Lower leg skin (tissue), 4 donors: ENCODE measurements around the gene KANK4. TPM values are rescaled to one million over a fixed set of nuclear protein-coding genes. Genes with fewer than 3 reads are reported as not detected.

Source experiments
- DNase-seq, 2 donors: peaks; one replicate each; pipeline ENCODE4 v3.0.0-alpha.2; 2019; ENCODE audit warnings: low spot score in 2 of 2
- H3K4me3 ChIP-seq: fragments of 200-600 bp; sonication (generic); 2 replicates; pipeline ENCODE4 v1.5.1; 2017; ENCODE audit warnings: mild to moderate bottlenecking, low read depth; ENCODE audit not compliant: poor library complexity, severe bottlenecking
- POLR2A ChIP-seq, 2 donors: fragments of 450-650 bp; IDR thresholded peaks; one replicate each; pipeline ENCODE4 v1.6.1; 2016 to 2017; ENCODE audit warnings: antibody characterized with exemption in 2 of 2, mild to moderate bottlenecking in 1 of 2, moderate library complexity in 1 of 2
- WGBS, 2 donors: methylation state at CpG; one replicate each; pipeline ENCODE4 v1.1.5; 2018; 5-methylcytosine and 5-hydroxymethylcytosine counted together
- intact Hi-C: fragments of 100-400 bp; cut with DNase I; formaldehyde crosslinking; loops from one replicate; pipeline ENCODE4 v1.15.0; 2023; ENCODE audit warnings: low total_unique reads
- total RNA-seq, 4 donors: library from RNA; depleted of rRNA; stranded (reverse); fragments of >200 nt; gene quantifications; one replicate each; pipeline ENCODE4 v1.1.0, GENCODE V29; 2016
- TF ChIP-seq, protein P1 (sequence below), 3 donors: fragments of 450-650 bp; IDR thresholded peaks; one replicate each; pipeline ENCODE4 v1.5.1; 2016; ENCODE audit warnings: antibody characterized with exemption in 3 of 3, mild to moderate bottlenecking in 3 of 3, moderate library complexity in 2 of 3

KANK4 gene
- total RNA-seq, 4 donors from 2014 or later = 0.21 to 1.5 (median 0.72) TPM

DNA sequence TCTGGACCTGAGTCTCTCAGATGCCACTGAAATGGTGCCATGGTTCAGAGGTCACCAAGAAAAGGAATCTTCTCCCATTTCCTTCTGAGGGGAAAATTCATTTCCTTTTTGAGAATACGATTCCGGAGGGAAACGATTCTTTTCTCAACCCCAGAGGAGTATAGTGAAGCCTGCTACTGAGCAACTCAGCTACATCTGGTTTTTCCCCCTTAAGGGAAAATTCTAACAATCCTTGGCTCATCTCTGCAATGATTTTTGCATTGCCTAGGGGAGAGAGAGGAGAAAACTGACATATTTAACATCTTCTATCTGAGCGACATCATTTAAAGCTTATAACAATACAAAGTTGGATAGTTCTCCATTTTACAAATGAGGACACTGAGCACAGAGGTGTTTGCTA is 22.4 kb upstream of the KANK4 start:
- TF ChIP-seq, protein P1, sequence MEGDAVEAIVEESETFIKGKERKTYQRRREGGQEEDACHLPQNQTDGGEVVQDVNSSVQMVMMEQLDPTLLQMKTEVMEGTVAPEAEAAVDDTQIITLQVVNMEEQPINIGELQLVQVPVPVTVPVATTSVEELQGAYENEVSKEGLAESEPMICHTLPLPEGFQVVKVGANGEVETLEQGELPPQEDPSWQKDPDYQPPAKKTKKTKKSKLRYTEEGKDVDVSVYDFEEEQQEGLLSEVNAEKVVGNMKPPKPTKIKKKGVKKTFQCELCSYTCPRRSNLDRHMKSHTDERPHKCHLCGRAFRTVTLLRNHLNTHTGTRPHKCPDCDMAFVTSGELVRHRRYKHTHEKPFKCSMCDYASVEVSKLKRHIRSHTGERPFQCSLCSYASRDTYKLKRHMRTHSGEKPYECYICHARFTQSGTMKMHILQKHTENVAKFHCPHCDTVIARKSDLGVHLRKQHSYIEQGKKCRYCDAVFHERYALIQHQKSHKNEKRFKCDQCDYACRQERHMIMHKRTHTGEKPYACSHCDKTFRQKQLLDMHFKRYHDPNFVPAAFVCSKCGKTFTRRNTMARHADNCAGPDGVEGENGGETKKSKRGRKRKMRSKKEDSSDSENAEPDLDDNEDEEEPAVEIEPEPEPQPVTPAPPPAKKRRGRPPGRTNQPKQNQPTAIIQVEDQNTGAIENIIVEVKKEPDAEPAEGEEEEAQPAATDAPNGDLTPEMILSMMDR (IDR thresholded peaks at IDR 0.05) = no peak
- TF ChIP-seq POLR2A (IDR thresholded peaks at IDR 0.05) = no peak
- 56 to 59% methylated on average over 4 of the region's 4 CpGs for WGBS, 2 donors
- intact Hi-C loops = no loop called here

DNA sequence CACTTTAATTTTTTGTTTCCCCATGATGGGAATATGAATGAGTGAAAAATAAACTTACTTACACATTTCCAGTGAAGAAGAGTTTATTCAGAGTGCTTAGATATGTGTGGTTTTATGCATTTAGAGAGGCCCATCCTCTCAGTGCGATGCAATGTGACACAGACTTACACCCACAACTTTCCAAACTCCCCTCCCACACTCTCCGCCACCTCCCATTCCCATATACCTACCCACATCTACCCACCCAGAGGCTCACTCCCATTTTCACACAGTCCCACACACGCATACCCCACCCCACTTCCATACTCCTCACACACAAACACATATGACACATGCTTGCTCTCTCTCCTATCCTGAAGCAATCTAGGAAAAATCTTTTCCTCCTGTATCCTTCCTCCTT is 21.9 kb upstream of the KANK4 start:
- no peak overlapping the region for H3K4me3 ChIP-seq
- 88 to 94% methylated on average over 3 of the region's 3 CpGs for WGBS, 2 donors
- DNase-seq = no peak
- intact Hi-C loops = no loop called here
- TF ChIP-seq POLR2A (IDR thresholded peaks at IDR 0.05) = no peak
- TF ChIP-seq, protein P1 (IDR thresholded peaks at IDR 0.05) = no peak

More for the DNA sequence above, 22.4 kb upstream of the KANK4 start:
- H3K4me3 ChIP-seq = no peak overlapping the region
- DNase-seq = no peak

DNA sequence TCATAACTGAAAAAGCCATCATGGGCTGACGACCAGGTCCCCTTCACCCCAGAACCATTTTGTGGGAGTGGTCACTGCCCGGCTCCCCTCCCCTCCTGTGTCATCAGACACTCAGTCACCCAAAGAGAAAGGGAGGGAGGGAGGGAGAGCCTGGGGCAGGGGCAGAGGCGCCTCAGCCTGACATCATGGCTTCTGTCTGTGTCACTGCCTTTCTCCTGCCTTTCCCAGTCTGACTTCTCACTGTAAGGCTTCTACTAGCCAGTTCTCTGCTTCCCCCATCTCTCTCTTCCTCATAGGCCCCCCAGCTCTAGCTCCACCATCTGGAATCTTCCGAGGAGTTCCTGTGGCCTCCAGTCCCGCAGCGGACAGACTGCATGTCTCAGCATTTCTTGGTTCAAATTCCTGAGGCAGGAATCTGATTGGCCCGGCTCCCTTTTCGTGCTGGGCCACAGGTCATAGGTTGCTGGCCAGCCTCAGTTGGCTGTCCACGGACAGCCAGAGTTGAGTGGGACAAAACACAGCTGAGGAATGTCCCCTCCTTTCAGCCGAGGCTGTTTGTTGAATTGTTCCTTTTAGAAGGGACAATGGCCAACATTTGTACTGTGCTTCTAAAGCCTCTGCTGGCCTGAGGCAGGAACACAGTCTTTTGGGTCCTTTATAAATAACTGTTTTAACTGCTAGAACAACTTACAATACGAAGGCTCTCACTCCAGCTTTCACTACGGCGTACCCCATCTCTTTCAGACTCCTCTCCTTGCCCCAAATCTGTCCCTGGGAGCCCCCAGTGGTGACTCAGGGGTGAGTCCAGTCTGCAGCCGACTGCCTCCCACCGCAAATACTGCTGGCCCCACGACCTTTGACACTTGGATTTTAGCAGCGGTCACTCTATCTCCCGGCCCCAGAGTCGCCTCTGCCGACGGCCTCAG is 18.7 kb upstream of the KANK4 start:
- TF ChIP-seq, protein P1 (IDR thresholded peaks at IDR 0.05) = no peak
- TF ChIP-seq POLR2A (IDR thresholded peaks at IDR 0.05) = no peak
- intact Hi-C loops = no loop called here
- DNase-seq = no peak
- WGBS, 2 donors = 57 to 71% methylated on average over 21 of the region's 21 CpGs
- no peak overlapping the region for H3K4me3 ChIP-seq

DNA sequence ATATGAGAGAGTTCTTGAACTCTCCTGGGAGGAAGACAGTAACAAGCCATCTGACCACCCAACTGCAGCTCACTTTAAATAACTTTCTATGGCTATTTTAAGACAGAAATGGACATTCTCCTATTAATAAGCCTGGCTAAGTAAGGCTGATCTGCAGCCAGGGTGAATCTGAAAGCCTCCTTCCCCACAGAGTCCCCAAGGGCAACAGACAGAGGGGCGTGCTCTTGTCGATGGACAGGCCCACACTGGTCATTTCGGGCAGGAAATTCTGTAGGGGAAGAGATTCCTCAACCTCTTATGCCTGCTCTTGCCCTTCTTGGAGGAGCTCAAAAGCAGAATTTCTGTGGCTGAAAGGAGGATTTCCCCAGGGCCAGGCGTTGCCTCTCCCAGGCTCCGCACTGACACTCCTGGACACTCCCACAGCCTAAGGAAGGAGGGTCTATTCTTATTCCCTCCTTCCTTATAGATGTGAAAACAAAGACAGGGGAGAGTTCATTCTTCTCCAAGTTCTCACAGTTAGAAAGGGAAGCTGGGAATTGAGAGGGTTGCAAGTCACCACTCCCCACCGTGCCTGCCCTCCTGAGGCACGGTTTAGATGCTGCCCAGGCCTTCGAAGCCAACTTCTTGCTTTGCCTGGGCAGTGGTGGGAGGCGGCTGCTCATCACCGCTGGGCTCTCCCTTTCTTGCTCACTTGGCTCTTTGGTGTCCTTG is 17.9 kb upstream of the KANK4 start:
- TF ChIP-seq, protein P1 (IDR thresholded peaks at IDR 0.05) = no peak
- no peak for TF ChIP-seq POLR2A (IDR thresholded peaks at IDR 0.05)
- WGBS, 2 donors = 43 to 61% methylated on average over 10 of the region's 10 CpGs
- DNase-seq = no peak
- no peak overlapping the region for H3K4me3 ChIP-seq
- intact Hi-C loops = no loop called here

DNA sequence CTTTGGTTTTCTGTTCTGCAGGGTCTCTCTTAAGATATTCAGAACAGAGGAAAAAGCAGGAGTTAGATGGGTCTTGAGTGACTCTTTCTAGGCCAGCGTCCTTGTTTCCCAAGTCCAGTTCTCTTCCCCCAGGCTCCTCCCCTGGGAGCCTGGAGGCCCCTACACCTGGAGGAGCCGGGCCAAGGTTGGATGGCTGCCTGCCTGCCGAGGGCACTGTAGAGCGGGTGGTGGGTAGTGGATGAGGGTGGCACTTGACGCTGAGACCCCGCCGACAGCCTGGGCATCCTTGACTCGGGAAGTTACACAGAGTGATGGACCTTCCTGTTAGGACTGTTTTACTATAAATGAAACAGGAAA is 17.4 kb upstream of the KANK4 start:
- DNase-seq = no peak
- intact Hi-C loops = no loop called here
- TF ChIP-seq POLR2A (IDR thresholded peaks at IDR 0.05) = no peak
- TF ChIP-seq, protein P1 (IDR thresholded peaks at IDR 0.05) = no peak
- 56 to 74% methylated on average over 8 of the region's 8 CpGs for whole genome bisulfite sequencing, 2 donors
- no peak overlapping the region for H3K4me3 ChIP-seq
